GM21515 (cell line): ENCODE results near the gene DUSP16.

Experiments used
- ATAC-seq: cut with Tn5 transposase; IDR thresholded peaks from one replicate; pipeline ENCODE4 v1.9.1; 2021; ENCODE audit not compliant: unreplicated experiment

The DUSP16 gene

DNA sequence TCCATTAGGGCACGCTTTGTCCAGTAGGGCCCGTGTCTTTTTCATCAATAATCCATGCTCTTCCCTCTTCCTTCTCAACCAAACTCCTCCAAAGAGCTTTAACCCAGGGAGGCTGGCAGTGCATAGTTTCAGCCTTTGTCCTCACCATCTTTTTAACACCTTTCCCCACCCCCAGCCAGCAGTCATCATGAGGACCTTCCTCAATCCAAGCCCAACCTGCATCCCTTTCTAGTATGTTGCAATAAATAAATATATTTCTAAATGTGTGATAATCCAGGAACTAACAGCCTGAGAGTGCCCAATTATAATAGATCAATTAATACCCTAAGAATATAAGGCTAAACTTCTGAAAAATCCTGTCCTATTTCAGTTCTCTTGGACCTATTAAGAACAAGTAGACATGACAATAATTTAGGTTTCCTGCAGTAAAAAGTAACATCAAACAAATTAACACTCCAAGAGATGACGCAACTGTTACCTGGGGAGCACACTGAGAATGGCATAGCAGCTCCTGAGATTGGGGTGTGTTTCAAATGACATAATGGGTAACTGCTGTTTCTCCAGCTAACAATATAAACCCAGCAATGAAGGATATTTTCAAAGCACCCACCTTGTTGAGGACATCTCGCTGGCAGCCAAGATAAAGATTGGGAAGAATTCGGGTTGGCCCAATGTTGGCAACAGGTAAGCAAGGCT lies 62.6 kb downstream of the DUSP16 start:
- ATAC-seq: no peak

DNA sequence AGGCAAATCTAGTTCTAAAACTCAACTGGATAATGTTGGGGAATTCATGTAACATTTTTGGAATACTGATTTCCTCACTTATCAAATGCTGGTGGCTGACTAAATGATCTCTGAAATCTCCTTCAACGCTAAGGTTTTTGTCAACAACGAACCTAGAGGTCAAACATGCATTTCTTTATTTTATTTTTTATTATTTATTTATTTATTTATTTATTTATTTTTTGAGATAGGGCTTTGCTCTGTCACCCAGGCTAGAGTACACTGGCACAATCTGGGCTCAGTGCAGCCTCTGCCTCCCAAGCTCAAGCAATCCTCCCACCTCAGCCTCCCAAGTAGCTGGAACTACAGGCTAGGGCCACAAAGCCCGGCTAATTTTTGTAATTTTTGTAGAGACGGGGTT lies 64.5 kb downstream of the DUSP16 start:
- ATAC-seq: no peak

DNA sequence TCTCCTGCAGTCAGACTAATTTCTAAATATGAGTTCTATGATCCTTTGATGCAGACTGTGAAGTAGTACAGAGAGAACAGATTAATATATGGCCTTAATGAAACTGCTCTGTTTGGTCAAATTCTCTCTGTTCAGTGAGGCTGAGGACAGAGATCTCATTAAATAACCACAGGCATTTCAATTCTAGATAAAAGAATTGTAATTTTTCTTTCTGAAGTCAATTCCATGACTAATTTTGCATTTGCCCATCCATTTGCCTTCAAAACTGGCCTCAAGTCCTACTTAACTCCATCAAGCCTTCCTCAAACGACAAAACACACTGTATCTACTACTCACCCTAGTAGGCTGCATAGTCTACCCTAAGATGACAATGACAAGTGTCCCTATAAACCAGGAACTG lies 67.1 kb downstream of the DUSP16 start:
- ATAC-seq: no peak

- ATAC-seq: no peak
These were observed 70.1 kb downstream of the DUSP16 start for GRCh38 chr12:12492547-12492946.

DNA sequence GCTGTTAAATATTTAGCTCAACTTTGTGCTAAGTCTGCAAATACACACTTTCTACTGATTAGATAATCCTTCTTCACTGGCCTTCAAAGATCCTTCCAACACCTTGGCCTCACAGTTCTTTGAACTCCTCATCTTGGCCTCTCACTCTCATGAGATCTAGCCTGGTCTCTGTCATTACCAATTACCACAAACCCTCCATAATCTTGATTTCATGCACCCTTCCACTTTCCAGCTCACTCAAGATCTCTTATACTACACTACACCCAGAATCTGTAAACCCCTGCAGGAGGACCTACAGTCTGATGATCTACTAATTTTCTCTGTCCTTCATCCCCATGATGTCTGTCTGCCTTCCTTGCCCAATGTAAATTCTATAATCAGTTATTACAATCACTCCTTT lies 71.1 kb downstream of the DUSP16 start:
- no peak for ATAC-seq

GRCh38 chr12:12488823-12489550 lies 73.7 kb downstream of the DUSP16 start:
- ATAC-seq: no peak

GRCh38 chr12:12488296-12488695 lies 74.4 kb downstream of the DUSP16 start:
- ATAC-seq: no peak

- ATAC-seq: no peak
These were observed 75.2 kb downstream of the DUSP16 start for GRCh38 chr12:12487490-12487889.

DNA sequence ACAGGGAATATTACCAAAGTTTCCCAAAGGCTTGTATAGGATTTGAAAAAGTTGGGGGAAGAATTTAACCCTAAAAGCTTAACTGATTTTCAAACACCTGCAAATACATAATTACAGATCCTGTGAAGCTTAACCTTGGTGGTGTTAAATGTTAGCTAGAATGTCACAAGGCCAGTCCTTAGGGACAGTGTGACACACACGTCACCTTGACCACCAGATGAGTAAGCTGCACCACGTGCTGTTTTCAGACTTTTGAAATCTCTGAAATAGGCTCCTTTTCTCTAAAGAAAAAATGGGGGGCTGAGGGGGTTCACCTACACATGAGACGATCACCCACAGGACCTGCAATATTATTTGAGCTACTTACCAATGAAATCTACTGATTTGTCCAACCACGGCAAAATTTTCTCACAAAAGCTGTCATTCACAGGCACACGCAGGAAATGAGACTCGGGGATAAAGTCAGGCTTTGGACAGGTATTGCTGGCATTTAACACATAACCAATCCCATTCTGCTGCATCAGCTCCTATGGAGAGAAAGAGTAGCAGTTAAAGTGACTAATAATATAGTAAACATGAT lies 75.9 kb downstream of the DUSP16 start:
- no peak for ATAC-seq

- no peak for ATAC-seq
These were observed 79.2 kb downstream of the DUSP16 start for GRCh38 chr12:12483438-12483837.

- ATAC-seq: no peak
These were observed 79.7 kb downstream of the DUSP16 start for GRCh38 chr12:12482959-12483358.

- ATAC-seq: no peak
These were observed 80.4 kb downstream of the DUSP16 start for GRCh38 chr12:12482150-12482761.

DNA sequence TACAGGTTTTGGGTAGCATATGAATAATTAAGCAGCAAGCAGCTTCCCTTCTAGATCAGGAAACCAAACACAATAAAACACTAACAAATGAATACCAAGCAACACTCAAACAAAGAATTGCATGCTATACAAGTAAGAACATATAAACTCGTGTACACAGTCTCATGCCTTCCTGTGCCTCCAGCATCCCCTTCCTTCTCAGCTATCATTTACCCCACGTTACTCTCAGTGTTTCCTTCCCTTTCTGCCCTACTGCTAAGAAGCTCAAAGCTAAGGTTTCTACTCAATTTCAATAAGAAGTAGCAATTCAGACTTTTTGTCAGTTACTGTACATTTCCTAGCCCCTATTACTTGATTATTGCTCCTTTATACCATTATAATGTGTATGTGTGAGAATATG lies 81.0 kb downstream of the DUSP16 start:
- no peak for ATAC-seq

DNA sequence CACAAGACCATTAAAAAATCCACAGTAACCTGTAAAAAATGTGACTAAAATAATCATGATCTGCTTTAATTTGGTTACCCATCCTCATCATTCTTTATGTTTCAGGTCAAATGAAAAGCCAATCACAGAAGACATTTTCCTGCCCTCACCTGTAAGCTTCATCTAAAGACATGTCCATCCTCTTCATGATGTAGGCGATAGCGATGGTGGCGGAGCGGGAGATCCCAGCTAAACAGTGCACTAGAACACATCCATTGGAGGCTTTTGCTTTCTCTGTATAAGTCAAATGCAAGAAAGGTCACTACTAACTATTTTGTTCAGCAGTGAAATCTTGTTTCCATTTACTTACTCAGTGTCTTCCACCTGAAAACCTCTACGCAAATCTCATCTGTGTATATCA lies 82.6 kb downstream of the DUSP16 start:
- no peak for ATAC-seq

GRCh38 chr12:12477532-12477890 lies 85.2 kb downstream of the DUSP16 start:
- ATAC-seq: no peak

DNA sequence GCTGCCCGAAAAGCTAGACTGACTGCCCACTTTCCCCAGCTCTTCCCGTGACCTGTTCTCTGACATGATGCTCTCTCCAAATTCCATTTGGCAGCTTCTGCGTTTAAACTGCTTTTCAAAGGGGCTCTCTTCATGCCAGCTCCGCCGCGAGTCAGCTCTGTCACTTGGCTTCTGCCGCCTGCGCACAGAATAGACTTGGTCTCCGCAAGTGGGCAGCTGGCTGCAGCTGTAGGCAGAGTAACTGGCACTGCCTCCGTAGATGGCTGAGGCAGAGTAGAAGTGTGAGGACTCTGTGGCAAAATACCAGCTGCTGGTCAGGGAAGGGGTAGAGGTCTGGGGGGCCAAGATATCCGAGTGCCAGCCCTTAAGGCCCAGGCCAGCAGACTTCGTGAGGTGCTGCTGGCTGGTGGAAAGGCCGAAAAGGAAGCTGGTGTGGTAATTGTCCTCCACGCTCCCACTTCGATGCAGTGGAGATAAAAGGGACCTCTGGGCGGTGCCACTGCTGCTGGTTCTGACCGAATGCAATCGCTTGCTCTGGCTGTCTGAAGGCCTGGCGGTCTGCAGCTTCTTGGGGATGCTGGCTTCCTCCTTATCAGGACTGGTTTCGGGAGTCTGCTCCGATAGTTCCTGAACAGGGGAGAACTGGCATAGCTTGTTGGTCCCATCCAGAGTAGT lies 85.7 kb downstream of the DUSP16 start:
- no peak for ATAC-seq

DNA sequence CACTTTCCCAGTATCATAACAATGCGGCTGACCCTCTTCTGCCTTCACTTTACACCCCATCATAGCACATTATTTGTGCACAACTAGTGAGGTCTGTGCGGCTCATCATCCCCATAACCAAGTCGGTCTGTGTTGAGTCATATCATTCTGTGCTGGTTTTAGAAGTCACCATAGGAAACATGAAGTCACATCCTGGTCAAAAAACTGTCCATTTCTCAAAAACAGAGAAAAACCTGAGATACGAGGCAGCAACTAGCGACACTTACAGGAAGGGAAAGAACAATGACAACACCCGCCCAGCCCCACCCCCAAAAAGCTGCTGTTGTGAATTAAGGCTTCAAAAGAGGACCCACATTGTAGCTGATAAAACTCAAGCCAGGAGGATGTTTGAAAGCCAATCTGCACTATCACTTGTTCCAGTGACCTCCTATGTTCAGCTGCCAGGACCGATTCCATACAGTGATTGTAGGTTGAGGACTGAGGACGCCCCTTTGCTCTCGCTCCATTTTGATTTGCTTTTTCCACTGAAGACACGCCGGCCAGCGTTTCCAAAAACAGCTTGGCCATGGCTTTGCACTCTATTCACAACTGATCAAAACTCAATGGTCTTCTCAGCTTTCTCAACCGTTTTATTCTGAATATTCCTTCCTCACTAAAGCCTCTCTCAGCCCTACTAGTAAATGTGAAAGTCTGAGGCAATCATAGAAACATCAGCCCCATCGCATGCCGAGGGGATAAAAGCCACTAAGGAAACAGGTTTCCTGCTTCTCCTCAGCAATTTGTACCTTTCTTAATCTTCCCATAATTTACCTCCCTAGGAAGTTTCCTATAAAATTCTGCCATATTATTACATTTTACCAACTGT lies 87.5 kb downstream of the DUSP16 start:
- peak; percentile 87 for ATAC-seq

DNA sequence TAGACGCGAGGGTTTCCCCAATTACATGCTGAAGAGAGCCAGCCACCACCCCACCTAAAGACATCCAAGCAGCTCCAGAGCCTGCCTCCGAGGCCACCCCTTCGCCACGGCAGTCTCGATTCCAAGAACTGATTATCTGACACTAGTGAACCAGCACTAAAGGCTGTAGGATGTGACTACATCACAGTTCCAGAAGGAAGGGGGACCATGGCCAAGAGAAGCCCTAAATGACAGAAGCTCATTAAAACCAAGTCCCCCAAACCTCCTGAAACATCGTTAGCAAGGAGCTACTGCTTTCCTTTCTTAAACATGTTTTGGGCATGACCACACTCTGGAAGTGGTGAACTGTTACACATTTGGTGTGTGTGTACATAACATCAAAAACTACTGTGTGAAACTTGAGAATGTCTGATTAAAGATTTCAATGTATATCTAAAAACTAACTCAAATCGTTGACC lies 88.2 kb downstream of the DUSP16 start:
- peak; percentile 29 for ATAC-seq

- no peak for ATAC-seq
These were observed 89.4 kb downstream of the DUSP16 start for GRCh38 chr12:12473223-12473622.
